B cell (primary cell): ENCODE measurements around the gene MSH2. TPM values are rescaled to one million over a fixed set of nuclear protein-coding genes. Genes with fewer than 3 reads are reported as not detected.

ENCODE experiments used
- ATAC-seq: fragments of 200-7000 bp; cut with Tn5 transposase; one replicate; pipeline ENCODE4 v1.10.0; 2021; ENCODE audit warnings: low read depth, mild to moderate bottlenecking, moderate number of reproducible peaks, moderate library complexity
- CTCF ChIA-PET: fragments of 350-600 bp; sonication (Branson Sonifier 250); formaldehyde crosslinking; loops from one replicate; lab custom pipeline; 2021; ENCODE audit warnings: antibody characterized with exemption, inconsistent platforms; lab: Charles Lee
- POLR2A ChIA-PET: fragments of 350-600 bp; sonication (Branson Sonifier 250); formaldehyde crosslinking; loops from one replicate; lab custom pipeline; 2021; ENCODE audit warnings: antibody characterized with exemption; lab: Charles Lee
- DNase-seq: peaks from one replicate; pipeline ENCODE4 v3.0.0; 2013
- H2AFZ ChIP-seq: 2 replicates; pipeline ENCODE4 v1.6.1; 2012; ENCODE audit warnings: mild to moderate bottlenecking, low read depth, low read length; ENCODE audit not compliant: insufficient read depth, poor library complexity, severe bottlenecking
- H3K27ac ChIP-seq, 2 donors: 1 replicate in 1 of 2; 2 replicates in 1 of 2; pipeline ENCODE4 v1.5.1; 2012 to 2013; ENCODE audit warnings: low read length in 2 of 2, mild to moderate bottlenecking in 2 of 2, moderate library complexity in 1 of 2
- H3K27me3 ChIP-seq, 4 experiments: fragments of 200-600 bp in 1 of 4; sonication (generic) in 1 of 4; replicated peaks in 1 of 4; 1 replicate in 2 of 4; 2 replicates in 2 of 4; pipeline versions ENCODE4 v1.6.1 to v1.7.0; 2013 to 2016; ENCODE audit warnings: low read length in 3 of 4, mild to moderate bottlenecking in 2 of 4, mixed read lengths in 1 of 4, moderate library complexity in 1 of 4; ENCODE audit not compliant: insufficient read depth in 4 of 4, control insufficient read depth in 3 of 4; ENCODE audit errors: control extremely low read depth in 1 of 4
- H3K36me3 ChIP-seq, 2 experiments: replicated peaks in 1 of 2; 1 replicate in 1 of 2; 2 replicates in 1 of 2; pipeline versions ENCODE4 v1.6.1 to v1.7.1; 2013; ENCODE audit warnings: low read length in 1 of 2; ENCODE audit not compliant: insufficient read depth in 2 of 2, control insufficient read depth in 1 of 2; ENCODE audit errors: control extremely low read depth in 1 of 2, extremely low read depth in 1 of 2
- H3K4me1 ChIP-seq, 2 donors: fragments of 200-600 bp in 1 of 2; sonication (generic) in 1 of 2; 1 replicate in 1 of 2; 2 replicates in 1 of 2; pipeline versions ENCODE4 v1.5.1 to v1.6.1; 2013 to 2017; ENCODE audit warnings: low read length in 2 of 2; ENCODE audit not compliant: control insufficient read depth in 2 of 2, insufficient read depth in 2 of 2
- H3K4me2 ChIP-seq: replicated peaks from 2 replicates; pipeline ENCODE3; 2012; ENCODE audit warnings: mild to moderate bottlenecking, low read depth, low read length; ENCODE audit not compliant: poor library complexity, severe bottlenecking
- H3K4me3 ChIP-seq, 5 experiments: fragments of 200-600 bp in 1 of 5; sonication (generic) in 1 of 5; 1 replicate in 3 of 5; 2 replicates in 2 of 5; pipeline versions ENCODE4 v1.5.1 to v1.7.0; 2011 to 2016; ENCODE audit warnings: low read length in 4 of 5, mild to moderate bottlenecking in 4 of 5, low read depth in 2 of 5, control low read depth in 1 of 5, moderate library complexity in 1 of 5; ENCODE audit not compliant: insufficient read depth in 1 of 5; ENCODE audit errors: control extremely low read depth in 1 of 5, extremely low read depth in 1 of 5
- H3K79me2 ChIP-seq: fragments of 200-600 bp; sonication (generic); one replicate; pipeline ENCODE4 v1.6.0; 2016; ENCODE audit warnings: low read length; ENCODE audit not compliant: control insufficient read depth, insufficient read depth
- H3K9ac ChIP-seq: fragments of 200-600 bp; sonication (generic); 2 replicates; pipeline ENCODE4 v1.6.1; 2017; ENCODE audit warnings: mild to moderate bottlenecking, low read length, moderate library complexity
- H3K9me3 ChIP-seq, 3 donors: one replicate each; pipeline versions ENCODE4 v1.6.1 to v1.7.1; 2013; ENCODE audit warnings: low read length in 2 of 3; ENCODE audit not compliant: control insufficient read depth in 2 of 3, insufficient read depth in 1 of 3; ENCODE audit errors: control extremely low read depth in 1 of 3
- H4K20me1 ChIP-seq: 2 replicates; pipeline ENCODE4 v1.6.0; 2012; ENCODE audit warnings: mild to moderate bottlenecking, low read length; ENCODE audit not compliant: insufficient read depth, control insufficient read depth, poor library complexity, severe bottlenecking
- H3K27ac Mint-ChIP-seq: one replicate; pipeline ENCODE4 v1.8.0; 2021; ENCODE audit warnings: mixed read lengths
- H3K27me3 Mint-ChIP-seq: one replicate; pipeline ENCODE4 v1.8.0; 2021; ENCODE audit warnings: mixed read lengths
- H3K4me1 Mint-ChIP-seq: one replicate; pipeline ENCODE4 v1.8.0; 2021; ENCODE audit warnings: mixed read lengths
- H3K4me3 Mint-ChIP-seq: one replicate; pipeline ENCODE4 v1.8.0; 2021; ENCODE audit warnings: mixed read lengths
- H3K9me3 Mint-ChIP-seq: one replicate; pipeline ENCODE4 v1.8.0; 2022; ENCODE audit warnings: mixed read lengths; ENCODE audit not compliant: insufficient read depth
- CTCF ChIP-seq: fragments of 200-600 bp; IDR thresholded peaks from one replicate; pipeline ENCODE4 v1.8.0; 2022; ENCODE audit warnings: antibody characterized with exemption, mild to moderate bottlenecking
- EZH2 ChIP-seq: IDR thresholded peaks from 2 replicates; pipeline ENCODE4 v1.6.1; 2012; ENCODE audit warnings: borderline replicate concordance, low read depth, mild to moderate bottlenecking, moderate library complexity, low read length; ENCODE audit not compliant: insufficient read depth, poor library complexity, severe bottlenecking
- WGBS: methylation state at CpG from one replicate; pipeline ENCODE4 v1.1.5; 2013; ENCODE audit warnings: missing lambda C conversion rate; ENCODE audit not compliant: insufficient coverage; 5-methylcytosine and 5-hydroxymethylcytosine counted together
- intact Hi-C: fragments of 100-400 bp; cut with micrococcal nuclease; formaldehyde crosslinking; loops from one replicate; pipeline ENCODE4 v1.10.0; 2022
- polyA plus RNA-seq: library from polyadenylated mRNA; depleted of rRNA; stranded (reverse); fragments of >200 nt; gene quantifications from 2 replicates; pipeline ENCODE4 v1.2.3, GENCODE V29; 2012
- total RNA-seq, 2 donors: library from RNA; stranded (reverse); fragments of 120-200 nt in 1 of 2; gene quantifications; 1 replicate in 1 of 2; 2 replicates in 1 of 2; pipeline versions ENCODE4 v1.2.3 to v1.2.4, GENCODE V29; 2013 to 2022

The MSH2 gene
- total and polyA plus RNA-seq, 2 donors (not counting 1 experiment from before 2014, with no cell fraction given), result 7.4 to 21.9 TPM

GRCh38 chr2:47513981-47514520 is 111.1 kb downstream of the MSH2 start:
- Histone ChIP-seq H3K27me3 (no peaks in the 10 kb centered on the region), H2AFZ (no peak overlapping the region), H3K4me3 (no peak overlapping the region), H3K4me1 (no peaks in the 10 kb centered on the region), H4K20me1 (no peaks in the 10 kb centered on the region), H3K4me2 (no peak overlapping the region), H3K9me3 (no peaks in the 10 kb centered on the region), H3K27ac (no peak overlapping the region), H3K79me2 (no peaks in the 10 kb centered on the region), H3K9ac (no peak overlapping the region), H3K36me3 (no peaks in the 10 kb centered on the region)
- intact Hi-C loops, result no loop called here
- ChIA-PET CTCF (no interaction called here), POLR2A (no interaction called here)
- ATAC-seq (no peak), DNase-seq (no peak)
- H3K27ac Mint-ChIP-seq, result no peak overlapping the region
- H3K4me3 Mint-ChIP-seq, result no peak overlapping the region
- WGBS, result 96% methylated on average over 6 of the region's 7 CpGs
- peaks cover 2% of the 10 kb centered on the region for H3K4me1 Mint-ChIP-seq
- TF ChIP-seq EZH2, result no peak
- no peak for TF ChIP-seq CTCF
- H3K9me3 Mint-ChIP-seq, result no peaks in the 10 kb centered on the region
- H3K27me3 Mint-ChIP-seq, result peaks cover 1% of the 10 kb centered on the region

DNA sequence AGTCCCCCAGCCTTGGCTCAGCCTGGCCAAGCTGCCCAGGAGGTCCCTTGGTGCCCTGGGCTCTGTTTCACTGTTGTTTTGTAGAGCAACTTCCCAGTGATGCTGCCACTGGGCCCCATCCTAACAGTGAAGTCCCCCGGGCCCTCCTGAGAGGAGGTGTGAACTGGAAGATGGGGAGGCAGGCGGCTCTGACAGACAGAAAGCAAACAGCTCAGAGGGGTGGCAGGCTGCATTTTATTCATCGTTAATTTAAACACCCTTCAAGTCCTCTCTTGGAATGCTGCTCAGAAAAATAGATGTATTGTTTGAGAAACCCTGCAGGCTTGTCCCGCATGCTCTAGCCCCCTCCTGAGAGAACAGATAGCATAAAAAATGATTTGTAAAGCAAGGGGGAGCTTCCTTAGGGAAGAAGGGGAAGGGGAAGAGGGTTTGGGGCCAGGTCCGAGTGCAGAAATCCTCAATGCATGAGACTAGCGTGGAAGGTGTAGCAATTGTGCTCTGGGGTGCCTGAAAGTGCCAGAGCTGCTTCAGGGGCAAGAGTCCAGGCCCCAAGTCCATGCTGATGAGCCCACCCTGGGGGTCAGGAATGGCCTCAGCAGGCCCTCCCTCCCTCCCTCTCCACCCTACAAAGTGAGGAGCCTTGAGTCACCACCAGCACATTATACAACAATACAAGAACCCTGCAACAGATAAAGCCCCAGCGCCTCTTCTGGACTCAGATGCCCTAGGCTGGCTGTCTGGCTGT is 113.6 kb downstream of the MSH2 start:
- Histone ChIP-seq H3K9ac (no peak overlapping the region), H3K36me3 (no peaks in the 10 kb centered on the region), H3K4me1 (peaks cover 7 to 10% of the 10 kb centered on the region in 2 donors), H4K20me1 (no peaks in the 10 kb centered on the region), H3K9me3 (no peaks in the 10 kb centered on the region), H3K27ac (no peak overlapping the region), H3K4me2 (no peak overlapping the region), H3K27me3 (no peaks in the 10 kb centered on the region), H3K79me2 (no peaks in the 10 kb centered on the region), H2AFZ (no peak overlapping the region), H3K4me3 (no peak overlapping the region)
- intact Hi-C loops, result no loop called here
- TF ChIP-seq EZH2 (no peak), CTCF (no peak)
- Mint-ChIP-seq H3K4me3 (no peak overlapping the region), H3K9me3 (no peaks in the 10 kb centered on the region), H3K27ac (no peak overlapping the region), H3K4me1 (peaks cover 12% of the 10 kb centered on the region), H3K27me3 (no peaks in the 10 kb centered on the region)
- no peak for ATAC-seq
- ChIA-PET POLR2A (no interaction called here), CTCF (interaction anchor here (1.2 to 1.5 kb wide), 2 partner anchors 79 to 842 kb away, joined by 3 to 4 read pairs; no protein-coding TSS in a partner anchor)
- WGBS, result 97% methylated on average over 3 of the region's 7 CpGs
- no peak for DNase-seq
